HG02588 (cell line): ENCODE results near the gene CEP152.

Experiments
- ATAC-seq: cut with Tn5 transposase; IDR thresholded peaks from one replicate; pipeline ENCODE4 v1.9.1; 2021; ENCODE audit warnings: mild to moderate bottlenecking, moderate library complexity; ENCODE audit not compliant: unreplicated experiment

CEP152 gene

DNA sequence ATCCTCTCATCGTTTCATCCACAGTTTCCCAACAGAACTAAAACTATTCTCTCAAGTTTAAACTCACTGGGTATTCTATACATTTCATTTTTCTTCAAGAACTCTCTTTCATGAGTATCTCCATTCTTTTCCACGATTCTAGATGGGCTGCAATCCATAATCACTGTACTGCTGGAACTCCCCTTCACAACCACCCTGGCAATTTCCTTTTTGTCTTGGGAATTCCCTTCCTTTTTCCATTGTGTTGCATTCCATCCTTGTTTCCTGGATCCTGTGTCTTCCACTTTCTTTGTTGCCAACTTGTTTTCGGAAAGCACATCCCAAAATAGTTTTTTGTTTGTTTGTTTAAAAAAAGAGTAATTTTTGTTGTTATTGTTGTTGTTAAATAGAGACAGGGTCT is 98.3 kb downstream of the CEP152 start:
- ATAC-seq = no peak

DNA sequence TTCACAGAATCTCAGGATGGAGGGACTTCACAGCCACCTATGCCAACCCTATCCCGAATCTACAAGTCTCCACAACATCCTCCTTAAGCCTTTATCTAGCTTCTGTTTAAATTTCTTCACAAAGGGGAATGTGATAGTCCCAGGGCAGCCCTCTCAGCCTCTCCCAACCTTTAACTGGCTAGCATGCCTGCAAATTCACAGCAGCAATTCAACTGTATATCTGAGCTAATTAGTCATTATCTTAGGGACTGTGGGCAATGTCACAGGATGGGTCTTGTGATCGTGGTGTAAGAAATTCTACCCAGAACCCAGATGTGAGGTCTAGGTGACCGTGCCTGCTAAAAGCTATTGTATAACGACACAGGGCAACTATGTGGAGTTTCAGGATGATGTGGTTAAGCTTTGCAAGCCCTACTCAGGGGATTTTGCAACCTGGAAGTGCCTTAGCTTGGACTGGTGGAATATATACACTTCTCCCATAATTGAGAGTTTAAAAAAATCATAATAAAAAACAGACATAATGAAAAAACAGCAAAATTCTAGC is 99.8 kb downstream of the CEP152 start:
- ATAC-seq = no peak

DNA sequence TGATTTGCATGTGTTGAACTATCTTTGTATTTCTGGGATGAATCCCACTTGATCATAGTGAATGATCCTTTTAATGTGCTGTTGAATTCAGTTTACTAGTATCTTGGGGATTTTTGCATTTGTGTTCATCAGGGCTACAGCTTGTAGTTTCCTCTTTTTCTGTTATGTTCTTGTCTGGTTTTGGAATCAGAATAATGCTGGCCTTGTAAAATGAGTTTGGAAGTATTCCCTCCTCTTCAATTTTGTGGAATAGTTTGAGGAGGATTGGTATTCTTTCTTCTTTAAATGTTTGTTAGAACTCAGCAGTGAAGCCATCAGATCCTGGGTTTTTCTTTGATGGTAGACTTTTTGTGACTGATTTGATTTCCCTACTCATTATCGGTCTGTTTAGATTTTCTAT is 102.2 kb downstream of the CEP152 start:
- no peak for ATAC-seq

DNA sequence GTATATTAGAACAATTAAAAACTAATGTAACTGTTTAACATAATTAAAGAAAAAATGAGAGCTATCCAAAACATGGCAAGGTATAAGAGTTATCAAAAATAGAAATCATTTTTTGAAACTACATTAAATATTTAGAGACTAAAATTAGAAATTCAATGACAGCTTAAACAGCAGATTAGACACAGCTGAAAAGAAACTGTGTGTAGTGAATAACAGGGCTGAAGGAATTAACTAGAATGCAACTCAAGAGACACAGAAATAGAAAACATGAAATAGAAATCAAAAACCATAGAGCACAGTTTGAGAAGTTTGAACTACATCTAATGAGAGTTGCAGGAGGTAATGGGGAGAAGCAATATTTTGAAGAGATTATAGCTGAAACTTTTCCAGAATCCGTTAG is 105.5 kb downstream of the CEP152 start:
- no peak for ATAC-seq

DNA sequence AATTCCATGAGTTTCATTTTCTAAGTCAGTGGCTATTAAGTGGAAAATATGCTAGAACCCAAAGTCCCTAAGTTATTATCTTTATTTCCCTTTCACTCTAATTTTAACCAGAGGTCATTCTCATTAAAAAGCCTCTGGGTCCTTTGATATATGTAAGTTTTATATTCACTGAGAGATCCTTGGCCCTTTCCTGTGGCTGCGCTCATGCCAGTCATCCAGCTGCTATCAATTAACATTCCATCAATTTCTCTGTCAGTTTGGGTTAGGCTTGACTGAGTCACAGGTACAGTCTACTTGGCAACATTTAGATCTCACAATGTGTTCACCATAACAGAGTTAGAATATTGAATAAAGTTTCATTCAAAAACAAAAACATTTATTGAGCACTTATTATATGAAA is 107.3 kb downstream of the CEP152 start:
- no peak for ATAC-seq

DNA sequence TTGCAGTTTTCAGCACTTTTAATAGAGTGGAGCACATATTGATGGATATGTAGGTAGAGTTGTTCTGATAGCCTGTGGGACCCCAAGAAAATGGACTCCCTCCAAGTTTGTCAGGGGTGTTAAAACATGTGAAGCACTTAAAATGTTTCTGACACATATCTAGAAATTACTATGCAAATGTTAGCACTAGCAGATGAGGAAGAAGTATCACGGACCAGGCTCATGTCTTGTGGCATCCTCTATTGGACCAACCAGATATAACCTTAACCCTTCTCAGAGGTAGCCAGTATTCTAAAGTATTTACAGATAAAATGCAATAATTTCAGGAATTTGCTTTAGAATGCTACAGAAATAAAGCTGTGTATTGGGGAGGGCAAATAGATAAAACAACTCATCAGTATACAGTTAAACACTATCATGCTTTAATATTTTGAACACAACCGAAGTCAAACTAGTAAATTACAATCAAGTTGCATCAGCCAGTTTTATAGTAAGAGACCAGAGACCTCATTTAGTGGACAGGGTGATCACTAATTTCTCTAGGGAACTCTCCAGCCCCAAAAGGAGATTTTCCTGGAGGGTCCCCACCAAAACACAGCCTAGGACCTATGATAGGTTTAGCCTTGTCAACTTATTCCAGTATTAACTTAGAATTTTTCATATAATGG is 108.2 kb downstream of the CEP152 start:
- ATAC-seq = no peak

DNA sequence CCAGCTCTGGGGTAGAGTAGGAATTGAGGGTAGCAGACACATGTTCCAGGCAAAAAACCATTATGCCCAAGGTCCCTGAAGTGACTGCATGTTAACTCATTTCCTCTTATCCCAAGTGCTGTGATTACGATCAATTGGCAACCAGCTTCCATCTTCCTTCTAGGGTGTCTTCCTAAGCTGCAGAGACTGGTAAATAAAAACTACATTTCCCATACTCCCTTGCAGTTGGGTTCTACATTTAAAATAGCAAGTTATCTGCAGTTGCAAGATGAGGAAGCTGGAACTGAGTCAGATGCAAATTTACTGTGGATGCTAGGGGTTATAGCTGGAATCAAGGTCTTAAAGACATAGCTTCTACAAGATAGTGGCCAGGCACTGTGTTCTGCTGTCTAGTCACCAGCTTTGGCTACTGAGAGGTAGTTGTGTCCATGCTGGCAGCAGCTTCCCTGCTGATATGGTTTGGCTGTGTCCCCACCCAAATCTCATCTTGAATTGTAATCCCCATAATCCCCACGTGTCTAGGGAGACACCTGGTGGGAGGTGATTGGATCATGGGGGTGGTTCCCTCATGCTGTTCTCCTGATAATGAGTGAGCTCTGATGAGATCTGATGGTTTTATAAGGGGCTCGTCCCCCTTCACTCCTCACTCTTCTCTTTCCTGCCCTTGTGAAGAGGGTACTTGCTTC is 114.1 kb downstream of the CEP152 start:
- no peak for ATAC-seq

DNA sequence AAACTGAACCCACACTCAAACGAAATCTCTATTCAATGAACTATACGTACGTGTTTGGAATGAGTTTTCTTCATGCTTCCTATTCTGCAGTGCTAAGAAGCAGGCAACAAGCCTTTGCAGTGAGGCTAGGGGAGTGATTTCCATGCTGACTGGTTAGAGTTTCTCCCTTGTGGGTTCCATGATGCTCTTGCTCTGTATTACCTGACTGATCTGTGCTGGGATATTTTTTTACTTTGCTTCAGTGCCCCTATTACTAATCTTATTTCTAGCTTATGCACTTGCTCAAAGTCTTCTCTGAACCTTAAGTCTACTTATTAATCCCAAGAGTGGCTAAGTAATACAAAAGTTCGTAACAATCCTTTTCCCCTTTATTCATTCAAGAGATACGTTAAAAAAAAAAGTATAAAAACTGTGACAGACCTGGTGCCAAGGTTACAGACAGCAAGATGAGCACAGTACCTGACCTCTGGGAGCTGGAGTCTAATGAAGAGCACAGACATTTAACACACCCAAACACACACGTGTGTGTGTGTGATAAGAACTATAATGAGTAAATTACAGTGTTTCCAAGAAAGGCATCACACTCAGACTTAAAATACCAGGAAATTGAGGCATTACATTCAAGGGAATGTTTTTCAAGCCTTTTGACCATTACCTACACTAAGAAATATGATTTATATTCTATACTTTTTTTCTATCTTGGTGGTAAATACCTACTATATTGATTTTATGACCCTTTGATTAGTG is 114.9 kb downstream of the CEP152 start:
- ATAC-seq = no peak

DNA sequence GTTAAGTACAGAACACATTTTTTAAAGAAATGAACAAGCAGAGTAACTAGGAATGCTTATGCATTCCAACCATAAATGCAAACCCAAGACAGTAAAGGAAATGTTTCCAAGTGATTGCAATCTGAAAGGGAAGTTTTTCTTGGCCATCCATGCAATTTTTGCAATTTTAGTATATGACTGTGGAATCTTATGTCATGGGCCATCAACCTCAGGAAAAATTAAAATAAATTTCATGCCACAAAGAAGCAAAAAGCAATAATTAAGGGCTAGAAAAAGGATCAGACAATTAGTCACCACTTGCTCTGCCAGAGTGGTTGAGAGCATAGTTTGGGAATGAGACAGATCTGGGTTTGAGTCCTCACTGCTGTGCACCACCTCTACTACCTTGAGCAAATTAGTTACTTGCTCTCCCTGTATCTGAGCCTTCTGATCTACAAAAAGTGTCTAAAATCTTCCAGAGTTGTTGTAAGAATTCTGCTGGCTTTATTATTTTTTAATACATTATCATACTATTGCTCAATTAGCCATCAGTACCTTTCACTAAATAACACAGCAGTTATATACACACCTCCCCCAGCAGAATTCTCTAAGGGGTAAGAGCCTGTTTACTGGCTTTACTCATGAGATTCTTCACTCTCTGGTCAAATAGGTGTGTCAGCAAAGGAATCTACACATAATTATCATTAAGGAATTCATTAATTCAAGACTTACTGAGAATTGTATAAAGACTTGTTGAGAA is 115.6 kb downstream of the CEP152 start:
- ATAC-seq = no peak

DNA sequence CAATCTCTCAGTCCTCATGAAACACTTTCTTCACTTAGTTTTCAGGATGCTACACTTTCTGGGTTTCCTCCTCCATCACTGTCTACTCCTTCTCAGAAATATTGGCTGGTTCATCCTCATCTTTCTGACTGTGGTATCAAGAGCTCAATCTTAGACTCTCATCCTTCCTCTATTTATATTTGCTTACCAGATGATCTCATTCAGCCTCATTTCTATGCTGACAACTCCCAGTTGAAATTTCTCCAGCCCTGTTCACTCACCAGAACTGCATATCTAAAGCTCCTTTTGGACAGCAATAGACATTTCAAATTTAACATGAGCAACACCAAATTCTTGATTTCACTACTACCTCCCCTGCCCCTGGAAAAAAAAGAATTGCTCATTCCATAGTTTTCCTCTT is 117.4 kb downstream of the CEP152 start:
- ATAC-seq = no peak

DNA sequence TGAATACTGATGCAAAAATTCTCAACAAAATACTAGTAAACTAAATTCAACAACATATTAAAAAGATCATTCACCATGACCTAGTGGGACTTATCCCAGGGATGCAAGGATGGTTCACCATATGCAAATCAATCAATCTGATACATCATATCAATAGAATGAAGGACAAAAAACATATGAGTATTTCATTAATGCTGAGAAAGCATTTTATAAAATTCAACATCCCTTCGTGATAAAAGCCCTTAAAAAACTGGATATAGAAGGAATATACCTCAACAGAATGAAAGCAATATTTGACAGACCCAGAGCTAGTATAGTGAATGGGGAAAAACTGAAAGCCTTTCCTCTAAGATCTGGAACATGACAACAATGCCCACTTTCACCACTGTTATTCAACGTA is 122.4 kb downstream of the CEP152 start:
- no peak for ATAC-seq
